ENCODE results near the gene RBMS3. TPM values are rescaled to one million over a fixed set of nuclear protein-coding genes. Genes with fewer than 3 reads are reported as not detected.

RBMS3 gene
- total and polyA plus RNA-seq, 7 donors, result 0.46 to 61.9 (median 39.9) TPM

DNA sequence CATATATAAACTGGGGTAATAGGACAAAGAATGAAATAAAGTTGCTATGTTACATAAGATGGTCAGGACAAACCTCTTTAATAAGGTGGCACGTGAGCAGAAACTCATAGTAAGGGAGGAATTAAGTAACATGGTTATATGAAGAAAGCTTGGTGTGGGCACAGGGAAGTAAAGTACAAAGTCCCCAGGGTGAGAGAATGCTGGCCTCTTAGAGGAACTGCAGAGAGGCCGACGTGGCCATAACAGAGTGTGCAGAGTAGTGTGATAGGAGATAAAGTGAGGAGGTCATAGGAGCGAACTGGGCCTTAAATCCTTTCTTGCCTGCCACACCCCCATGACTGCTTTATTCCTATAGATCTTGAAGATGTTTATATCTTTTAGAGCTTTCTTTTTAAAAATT, 17.4 kb upstream of the RBMS3 start:
- intact Hi-C loops (cut with DNase I), result no loop called here
- H3K36me3 ChIP-seq, result no peaks in the 10 kb centered on the region
- H3K27ac ChIP-seq, result no peak overlapping the region
- no peak overlapping the region for H3K4me3 ChIP-seq
- 81 to 88% methylated on average over 4 of the region's 4 CpGs for WGBS, 2 donors
- no peak for DNase-seq
- H3K27me3 ChIP-seq, result no peaks in the 10 kb centered on the region
- TF ChIP-seq POLR2AphosphoS5 (IDR thresholded peaks at IDR 0.05), result no peak
- TF ChIP-seq POLR2A (IDR thresholded peaks at IDR 0.05), result no peak
- no peak for TF ChIP-seq EP300 (IDR thresholded peaks at IDR 0.05)
- TF ChIP-seq, protein P1, sequence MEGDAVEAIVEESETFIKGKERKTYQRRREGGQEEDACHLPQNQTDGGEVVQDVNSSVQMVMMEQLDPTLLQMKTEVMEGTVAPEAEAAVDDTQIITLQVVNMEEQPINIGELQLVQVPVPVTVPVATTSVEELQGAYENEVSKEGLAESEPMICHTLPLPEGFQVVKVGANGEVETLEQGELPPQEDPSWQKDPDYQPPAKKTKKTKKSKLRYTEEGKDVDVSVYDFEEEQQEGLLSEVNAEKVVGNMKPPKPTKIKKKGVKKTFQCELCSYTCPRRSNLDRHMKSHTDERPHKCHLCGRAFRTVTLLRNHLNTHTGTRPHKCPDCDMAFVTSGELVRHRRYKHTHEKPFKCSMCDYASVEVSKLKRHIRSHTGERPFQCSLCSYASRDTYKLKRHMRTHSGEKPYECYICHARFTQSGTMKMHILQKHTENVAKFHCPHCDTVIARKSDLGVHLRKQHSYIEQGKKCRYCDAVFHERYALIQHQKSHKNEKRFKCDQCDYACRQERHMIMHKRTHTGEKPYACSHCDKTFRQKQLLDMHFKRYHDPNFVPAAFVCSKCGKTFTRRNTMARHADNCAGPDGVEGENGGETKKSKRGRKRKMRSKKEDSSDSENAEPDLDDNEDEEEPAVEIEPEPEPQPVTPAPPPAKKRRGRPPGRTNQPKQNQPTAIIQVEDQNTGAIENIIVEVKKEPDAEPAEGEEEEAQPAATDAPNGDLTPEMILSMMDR (IDR thresholded peaks at IDR 0.05), result no peak
- no peaks in the 10 kb centered on the region for H3K9me3 ChIP-seq
- H3K4me1 ChIP-seq, result no peaks in the 10 kb centered on the region

DNA sequence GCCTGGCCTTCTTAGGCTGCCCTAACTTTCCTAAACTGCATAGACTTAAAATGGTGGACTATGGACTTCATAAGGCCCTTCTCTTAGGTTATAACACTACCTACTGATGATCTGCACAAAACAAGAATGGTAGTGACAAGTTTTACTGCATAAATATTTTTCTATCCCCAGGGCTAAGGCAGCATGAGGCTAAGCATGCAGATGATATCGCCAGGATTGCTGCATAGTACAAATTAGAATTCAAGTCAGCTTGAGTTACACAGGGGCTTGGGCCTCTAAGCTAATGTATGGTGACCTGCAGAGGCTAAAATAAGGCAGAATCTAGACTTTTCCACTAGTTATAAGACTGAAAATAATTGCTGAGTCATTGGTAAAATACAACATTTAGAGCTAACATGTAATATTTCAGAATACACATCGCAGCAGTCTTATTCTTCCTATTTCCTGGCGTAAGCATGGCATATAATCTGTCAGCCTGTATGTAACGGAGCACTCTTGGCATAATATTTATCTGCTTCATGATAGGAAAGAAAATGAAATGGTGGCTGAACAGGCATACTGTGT, 15.3 kb upstream of the RBMS3 start:
- H3K27ac ChIP-seq, result no peak overlapping the region
- H3K36me3 ChIP-seq, result no peaks in the 10 kb centered on the region
- no peak for TF ChIP-seq POLR2A (IDR thresholded peaks at IDR 0.05)
- no peak overlapping the region for H3K4me3 ChIP-seq
- no peaks in the 10 kb centered on the region for H3K27me3 ChIP-seq
- no peaks in the 10 kb centered on the region for H3K9me3 ChIP-seq
- DNase-seq, result no peak
- H3K4me1 ChIP-seq, result no peaks in the 10 kb centered on the region
- 94 to 95% methylated on average over 4 of the region's 4 CpGs for WGBS, 2 donors
- intact Hi-C loops (cut with DNase I), result no loop called here

DNA sequence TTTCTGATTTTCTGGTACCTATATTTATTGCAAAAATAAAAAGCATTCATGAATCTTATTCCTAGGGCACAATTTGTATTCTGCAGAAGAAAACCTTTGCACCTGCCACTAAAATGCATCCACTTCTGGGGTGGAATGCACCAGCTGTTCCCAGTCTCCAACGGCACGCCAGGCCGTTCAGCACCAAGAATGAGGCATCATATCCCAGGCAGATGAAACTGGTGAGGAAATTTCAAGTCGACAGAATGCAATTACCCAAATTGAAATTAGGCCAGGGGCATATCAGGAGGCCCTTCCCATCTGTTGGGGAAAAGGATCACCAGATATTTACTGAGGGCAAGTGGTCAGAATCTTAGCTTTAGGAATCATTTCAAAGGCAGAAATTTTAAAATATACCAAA, 13.6 kb upstream of the RBMS3 start:
- intact Hi-C loops (cut with DNase I), result no loop called here
- Histone ChIP-seq H3K36me3 (no peaks in the 10 kb centered on the region), H3K27me3 (no peaks in the 10 kb centered on the region), H3K4me1 (no peaks in the 10 kb centered on the region), H3K27ac (no peak overlapping the region), H3K4me3 (no peak overlapping the region), H3K9me3 (no peaks in the 10 kb centered on the region)
- no peak for TF ChIP-seq POLR2AphosphoS5 (IDR thresholded peaks at IDR 0.05)
- no peak for TF ChIP-seq POLR2A (IDR thresholded peaks at IDR 0.05)
- TF ChIP-seq, protein P1 (IDR thresholded peaks at IDR 0.05), result no peak
- no peak for TF ChIP-seq EP300 (IDR thresholded peaks at IDR 0.05)
- WGBS, 2 donors, result 84 to 86% methylated on average over 4 of the region's 4 CpGs
- no peak for DNase-seq

DNA sequence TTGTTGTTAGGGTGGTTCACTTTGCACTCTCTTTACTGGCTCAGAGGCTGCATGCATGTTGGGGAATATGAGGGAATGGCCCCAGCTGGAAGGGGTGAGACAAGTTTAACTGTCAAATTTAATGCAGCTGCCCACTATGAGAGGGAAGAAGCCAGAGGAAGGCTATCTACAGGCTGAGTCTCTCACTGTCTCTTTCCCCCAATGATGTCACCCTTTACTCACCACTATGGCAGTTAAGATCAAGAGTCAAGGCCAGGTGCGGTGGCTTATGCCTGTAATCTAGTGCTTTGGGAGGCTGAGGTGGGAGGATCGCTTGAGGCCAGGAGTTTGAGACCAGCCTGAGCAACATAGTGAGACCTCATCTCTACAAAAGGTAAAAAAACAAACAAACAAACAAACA, 12.2 kb upstream of the RBMS3 start:
- intact Hi-C loops (cut with DNase I), result no loop called here
- no peaks in the 10 kb centered on the region for H3K27me3 ChIP-seq
- H3K27ac ChIP-seq, result no peak overlapping the region
- WGBS, 2 donors, result 95 to 97% methylated on average over 2 of the region's 2 CpGs
- H3K9me3 ChIP-seq, result no peaks in the 10 kb centered on the region
- no peak for DNase-seq
- H3K4me1 ChIP-seq, result no peaks in the 10 kb centered on the region
- H3K36me3 ChIP-seq, result no peaks in the 10 kb centered on the region
- no peak for TF ChIP-seq POLR2A (IDR thresholded peaks at IDR 0.05)
- TF ChIP-seq, protein P1 (IDR thresholded peaks at IDR 0.05), result no peak
- no peak for TF ChIP-seq POLR2AphosphoS5 (IDR thresholded peaks at IDR 0.05)
- TF ChIP-seq EP300 (IDR thresholded peaks at IDR 0.05), result no peak
- no peak overlapping the region for H3K4me3 ChIP-seq

DNA sequence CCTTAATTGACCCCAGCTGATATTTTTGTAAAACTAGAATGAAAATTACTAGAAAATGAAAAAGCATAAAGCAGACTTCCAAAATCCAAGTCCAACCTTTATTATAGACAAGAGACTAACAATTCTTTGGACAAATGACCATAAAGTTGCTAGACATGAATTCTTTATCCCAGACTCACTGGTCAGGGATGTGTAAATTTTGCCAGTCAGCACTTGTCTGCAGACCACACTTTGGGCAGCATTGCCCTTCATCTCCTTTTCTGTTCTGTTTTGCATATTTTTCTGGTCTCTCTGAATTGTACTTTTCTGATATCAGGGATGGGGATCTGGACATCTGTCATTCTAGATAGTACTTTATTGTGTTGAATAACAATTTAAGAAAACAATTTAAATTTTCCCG, 10.1 kb upstream of the RBMS3 start:
- Histone ChIP-seq H3K4me1 (peaks cover 0 to 15% (median 9%) of the 10 kb centered on the region in 4 donors), H3K27ac (no peak overlapping the region), H3K9me3 (no peaks in the 10 kb centered on the region), H3K4me3 (no peak overlapping the region), H3K36me3 (no peaks in the 10 kb centered on the region), H3K27me3 (no peaks in the 10 kb centered on the region)
- TF ChIP-seq POLR2A (IDR thresholded peaks at IDR 0.05) (no peak), POLR2AphosphoS5 (IDR thresholded peaks at IDR 0.05) (no peak), EP300 (IDR thresholded peaks at IDR 0.05) (no peak)
- TF ChIP-seq, protein P1 (IDR thresholded peaks at IDR 0.05), result no peak
- DNase-seq, result no peak
- WGBS, 2 donors, result 95 to 96% methylated on average over 1 of the region's 1 CpG
- intact Hi-C loops (cut with DNase I), result no loop called here
